ENCODE data around the gene ADAM12.

ADAM12 gene

DNA sequence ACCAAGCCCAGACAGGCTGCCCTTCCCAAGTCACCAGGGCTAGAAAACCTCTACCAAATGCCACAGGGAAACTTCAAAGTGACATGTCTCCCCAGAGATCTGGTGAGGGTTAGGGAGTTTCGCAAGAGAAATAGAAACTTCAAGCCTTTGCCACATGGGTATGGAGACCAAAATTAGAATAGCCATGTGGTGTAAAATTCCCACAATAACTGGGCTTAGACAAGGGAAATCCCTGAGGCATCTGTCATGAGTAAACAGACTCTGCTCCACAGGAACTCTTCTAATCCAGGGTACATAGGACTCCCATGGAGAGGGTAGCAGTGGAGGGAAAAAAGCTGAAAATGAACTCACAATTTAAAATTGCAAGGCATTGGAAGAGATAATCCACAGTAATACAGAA lies 14.3 kb downstream of the ADAM12 start:
- TF ChIP-seq, protein P1, sequence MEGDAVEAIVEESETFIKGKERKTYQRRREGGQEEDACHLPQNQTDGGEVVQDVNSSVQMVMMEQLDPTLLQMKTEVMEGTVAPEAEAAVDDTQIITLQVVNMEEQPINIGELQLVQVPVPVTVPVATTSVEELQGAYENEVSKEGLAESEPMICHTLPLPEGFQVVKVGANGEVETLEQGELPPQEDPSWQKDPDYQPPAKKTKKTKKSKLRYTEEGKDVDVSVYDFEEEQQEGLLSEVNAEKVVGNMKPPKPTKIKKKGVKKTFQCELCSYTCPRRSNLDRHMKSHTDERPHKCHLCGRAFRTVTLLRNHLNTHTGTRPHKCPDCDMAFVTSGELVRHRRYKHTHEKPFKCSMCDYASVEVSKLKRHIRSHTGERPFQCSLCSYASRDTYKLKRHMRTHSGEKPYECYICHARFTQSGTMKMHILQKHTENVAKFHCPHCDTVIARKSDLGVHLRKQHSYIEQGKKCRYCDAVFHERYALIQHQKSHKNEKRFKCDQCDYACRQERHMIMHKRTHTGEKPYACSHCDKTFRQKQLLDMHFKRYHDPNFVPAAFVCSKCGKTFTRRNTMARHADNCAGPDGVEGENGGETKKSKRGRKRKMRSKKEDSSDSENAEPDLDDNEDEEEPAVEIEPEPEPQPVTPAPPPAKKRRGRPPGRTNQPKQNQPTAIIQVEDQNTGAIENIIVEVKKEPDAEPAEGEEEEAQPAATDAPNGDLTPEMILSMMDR (IDR thresholded peaks at IDR 0.05; ENCODE audit: low read depth, low read length) = no peak
- H3K4me3 ChIP-seq (ENCODE audit: low read depth, low read length) = no peak overlapping the region

DNA sequence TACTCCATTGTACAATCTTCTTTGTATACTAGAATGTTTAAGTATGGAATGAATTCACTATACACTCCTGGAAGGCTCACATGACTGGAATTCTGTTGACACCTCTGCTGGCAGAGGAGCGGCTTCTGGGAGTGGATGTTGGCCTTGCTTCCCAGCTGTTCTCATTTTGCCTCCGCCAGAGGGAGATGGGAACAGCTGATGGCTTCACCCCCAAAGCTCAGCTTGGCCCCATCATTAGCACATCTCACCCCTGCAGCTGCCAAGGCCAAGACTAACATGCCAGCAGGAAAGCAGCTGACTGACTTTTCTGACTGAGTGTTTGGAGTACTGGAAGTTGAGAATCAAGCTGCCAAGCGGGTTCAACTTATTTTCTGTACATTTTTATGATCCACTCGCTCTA lies 15.1 kb downstream of the ADAM12 start:
- TF ChIP-seq, protein P1 (IDR thresholded peaks at IDR 0.05; ENCODE audit: low read depth, low read length) = no peak

DNA sequence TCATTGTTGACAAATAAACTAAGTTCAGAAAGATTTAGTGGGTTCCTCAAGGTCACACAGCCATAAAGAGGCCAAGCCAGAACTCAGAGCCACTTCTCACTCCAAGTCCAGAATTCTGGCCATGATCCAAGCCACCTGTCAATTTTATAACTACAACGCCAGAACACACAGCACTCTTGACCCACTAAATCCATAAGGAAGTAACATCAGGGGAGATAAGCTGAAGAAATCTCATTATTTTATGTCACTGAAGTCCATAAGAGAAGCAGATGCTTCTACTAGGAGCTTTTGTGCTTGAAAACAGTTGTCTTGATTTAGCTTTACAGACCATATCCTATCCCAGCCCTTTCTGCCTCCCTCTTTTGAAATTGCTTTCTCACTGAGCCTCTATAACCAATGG lies 15.9 kb downstream of the ADAM12 start:
- TF ChIP-seq, protein P1 (IDR thresholded peaks at IDR 0.05; ENCODE audit: low read depth, low read length) = no peak
- no peak overlapping the region for H3K4me3 ChIP-seq (ENCODE audit: low read depth, low read length)

More for the DNA sequence above, 15.1 kb downstream of the ADAM12 start:
- no peak overlapping the region for H3K4me3 ChIP-seq (ENCODE audit: low read depth, low read length)

DNA sequence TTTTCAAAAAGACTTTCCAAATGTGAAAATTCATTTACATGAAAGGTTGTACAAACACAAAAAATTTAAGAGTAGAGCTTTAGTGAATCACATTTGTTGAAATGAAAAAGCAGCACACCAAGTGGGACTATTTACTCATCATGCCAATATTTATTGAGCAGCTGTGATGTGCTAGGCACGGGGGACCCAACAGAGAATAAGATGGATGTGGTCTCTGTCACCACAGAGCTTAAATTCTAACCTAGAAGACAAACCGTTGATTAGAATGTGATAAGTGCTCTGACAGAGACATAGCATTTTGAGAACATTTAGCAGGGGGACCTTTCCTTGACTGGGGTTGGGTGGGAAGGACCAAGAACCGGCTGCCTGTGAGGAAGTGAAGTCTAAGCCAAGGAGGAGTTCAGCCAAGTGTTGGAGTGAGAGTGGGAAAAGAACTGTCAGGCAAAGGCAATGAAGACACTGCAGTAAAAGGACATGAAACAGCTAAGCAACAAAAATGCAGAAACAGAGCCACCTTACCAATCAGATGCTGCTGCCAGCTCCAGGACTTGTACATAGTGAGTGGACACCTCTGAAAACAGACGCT lies 19.1 kb downstream of the ADAM12 start:
- TF ChIP-seq, protein P1 (IDR thresholded peaks at IDR 0.05; ENCODE audit: low read depth, low read length) = no peak
- no peak overlapping the region for H3K4me3 ChIP-seq (ENCODE audit: low read depth, low read length)

DNA sequence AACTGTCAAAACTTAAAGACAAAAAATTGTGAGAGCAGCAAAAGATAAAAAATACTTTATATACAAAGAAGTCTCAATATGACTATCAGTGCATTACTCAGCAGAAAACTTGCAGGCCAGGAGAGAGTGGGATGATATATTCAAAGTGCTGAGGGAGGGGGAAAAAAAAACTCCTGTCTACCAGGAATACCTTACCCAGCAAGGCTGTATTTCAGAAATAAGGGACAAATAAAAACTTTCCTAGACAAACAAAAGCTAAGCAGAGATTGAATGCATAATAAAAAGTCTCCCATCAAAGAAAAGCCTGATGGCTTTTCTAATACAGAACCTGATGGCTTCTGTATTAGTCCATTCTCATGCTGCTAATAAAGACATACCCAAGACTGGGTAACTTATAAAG lies 31.1 kb downstream of the ADAM12 start:
- H3K4me3 ChIP-seq (ENCODE audit: low read depth, low read length) = no peak overlapping the region
- TF ChIP-seq, protein P1 (IDR thresholded peaks at IDR 0.05; ENCODE audit: low read depth, low read length) = no peak

DNA sequence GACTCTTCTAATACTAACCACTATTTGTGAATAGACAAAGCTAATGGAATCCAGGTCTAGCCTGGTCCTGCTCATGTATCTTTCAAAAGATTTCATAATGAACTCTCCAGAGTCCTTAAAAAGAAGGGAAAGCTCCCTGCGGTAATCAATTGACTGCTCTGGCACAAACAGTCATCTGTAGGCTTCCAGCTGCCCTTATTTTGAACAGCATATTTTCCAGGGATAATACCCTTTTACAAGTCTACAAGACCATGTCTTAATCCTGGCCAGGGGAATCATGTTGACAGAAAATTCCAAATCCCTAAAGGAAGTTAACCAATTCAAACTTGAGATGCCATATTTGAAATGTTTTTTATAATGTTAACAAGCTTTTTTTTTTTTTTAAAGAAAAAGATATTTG lies 34.6 kb downstream of the ADAM12 start:
- TF ChIP-seq, protein P1 (IDR thresholded peaks at IDR 0.05; ENCODE audit: low read depth, low read length) = no peak
- H3K4me3 ChIP-seq (ENCODE audit: low read depth, low read length) = no peak overlapping the region

DNA sequence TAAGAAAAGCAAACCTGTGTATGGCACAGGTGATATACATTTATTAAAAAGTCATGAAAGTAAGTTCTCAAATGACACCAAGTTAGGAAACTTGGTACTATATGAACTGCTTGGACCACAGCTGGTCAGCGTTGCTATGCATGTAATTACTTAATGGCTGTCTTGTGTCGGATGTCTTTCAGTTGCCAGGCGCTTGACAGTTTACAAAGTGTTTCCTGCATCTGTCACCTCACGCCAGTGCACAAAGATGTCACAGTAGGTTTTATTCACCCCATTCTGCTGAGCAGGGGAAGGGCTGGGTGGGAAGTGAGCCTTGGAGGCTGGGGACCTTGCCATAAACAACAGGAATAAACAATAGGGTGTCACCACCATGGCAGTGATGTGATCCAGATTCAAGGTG lies 35.8 kb downstream of the ADAM12 start:
- no peak overlapping the region for H3K4me3 ChIP-seq (ENCODE audit: low read depth, low read length)
- TF ChIP-seq, protein P1 (IDR thresholded peaks at IDR 0.05; ENCODE audit: low read depth, low read length) = no peak
